CD4-positive, CD25-positive, alpha-beta regulatory T cell (primary cell): Measurements from ENCODE around the gene AHNAK2. TPM values are rescaled to one million over a fixed set of nuclear protein-coding genes. Genes with fewer than 3 reads are reported as not detected.
A peak's percentile ranks its signal among the peaks of the same experiment; 100 is the strongest.

Experiments
- ATAC-seq, 2 donors: fragments of 150-1000 bp; cut with Tn5 transposase; one replicate each; pipeline ENCODE4 v1.10.0; 2021; ENCODE audit warnings: low read depth in 2 of 2, moderate number of reproducible peaks in 2 of 2, moderate library complexity in 1 of 2
- DNase-seq, 3 donors: peaks; one replicate each; pipeline versions ENCODE4 v3.0.0 to v3.0.0-alpha.2; 2012 to 2022; ENCODE audit warnings: mixed read lengths in 1 of 3
- H3K27ac ChIP-seq: one replicate; pipeline ENCODE4 v1.7.0; 2013; ENCODE audit warnings: mild to moderate bottlenecking, low read length; ENCODE audit not compliant: insufficient read depth, poor library complexity, severe bottlenecking
- H3K27me3 ChIP-seq: one replicate; pipeline ENCODE4 v1.7.0; 2013; ENCODE audit warnings: low read length; ENCODE audit not compliant: control insufficient read depth, insufficient read depth
- H3K36me3 ChIP-seq: one replicate; pipeline ENCODE4 v1.7.0; 2013; ENCODE audit warnings: mild to moderate bottlenecking, low read length, moderate library complexity; ENCODE audit not compliant: control insufficient read depth, insufficient read depth
- H3K4me1 ChIP-seq: 2 replicates; pipeline ENCODE4 v1.7.0; 2013; ENCODE audit warnings: mild to moderate bottlenecking, low read length; ENCODE audit not compliant: insufficient read depth, control insufficient read depth, poor library complexity, severe bottlenecking
- H3K4me3 ChIP-seq: one replicate; pipeline ENCODE4 v1.7.0; 2013; ENCODE audit warnings: low read depth, mild to moderate bottlenecking, low read length, moderate library complexity
- H3K9me3 ChIP-seq, 2 experiments: 1 replicate in 1 of 2; 2 replicates in 1 of 2; pipeline ENCODE4 v1.7.0; 2013; ENCODE audit warnings: low read length in 2 of 2, mild to moderate bottlenecking in 1 of 2, moderate library complexity in 1 of 2; ENCODE audit not compliant: control insufficient read depth in 2 of 2
- H3K27ac Mint-ChIP-seq, 3 donors: one replicate each; pipeline ENCODE4 v1.8.0; 2020 to 2022; ENCODE audit warnings: mild to moderate bottlenecking in 3 of 3, mixed read lengths in 3 of 3, moderate library complexity in 2 of 3
- H3K27me3 Mint-ChIP-seq: one replicate; pipeline ENCODE4 v1.8.0; 2022; ENCODE audit warnings: mild to moderate bottlenecking, mixed read lengths
- H3K36me3 Mint-ChIP-seq: one replicate; pipeline ENCODE4 v1.8.0; 2020; ENCODE audit warnings: mixed read lengths
- H3K4me1 Mint-ChIP-seq, 4 donors: one replicate each; pipeline ENCODE4 v1.8.0; 2020 to 2022; ENCODE audit warnings: mixed read lengths in 4 of 4, mild to moderate bottlenecking in 1 of 4
- H3K4me3 Mint-ChIP-seq, 4 donors: one replicate each; pipeline ENCODE4 v1.8.0; 2020 to 2022; ENCODE audit warnings: mild to moderate bottlenecking in 4 of 4, mixed read lengths in 4 of 4, moderate library complexity in 3 of 4
- H3K9me3 Mint-ChIP-seq, 7 donors: one replicate each; pipeline ENCODE4 v1.8.0; 2020 to 2022; ENCODE audit warnings: mixed read lengths in 7 of 7, mild to moderate bottlenecking in 3 of 7, moderate library complexity in 2 of 7
- polyA plus RNA-seq, 4 donors: library from polyadenylated mRNA; unstranded; fragments of 300-500 nt; fragmentation: Illumina TruSeq; gene quantifications; one replicate each; pipeline ENCODE4 v1.2.3, GENCODE V29; 2021
- total RNA-seq: library from RNA; stranded (reverse); gene quantifications from one replicate; pipeline ENCODE4 v1.2.3, GENCODE V29; 2022

AHNAK2 gene
- total and polyA plus RNA-seq, 5 donors from 2014 or later, result not detected

DNA sequence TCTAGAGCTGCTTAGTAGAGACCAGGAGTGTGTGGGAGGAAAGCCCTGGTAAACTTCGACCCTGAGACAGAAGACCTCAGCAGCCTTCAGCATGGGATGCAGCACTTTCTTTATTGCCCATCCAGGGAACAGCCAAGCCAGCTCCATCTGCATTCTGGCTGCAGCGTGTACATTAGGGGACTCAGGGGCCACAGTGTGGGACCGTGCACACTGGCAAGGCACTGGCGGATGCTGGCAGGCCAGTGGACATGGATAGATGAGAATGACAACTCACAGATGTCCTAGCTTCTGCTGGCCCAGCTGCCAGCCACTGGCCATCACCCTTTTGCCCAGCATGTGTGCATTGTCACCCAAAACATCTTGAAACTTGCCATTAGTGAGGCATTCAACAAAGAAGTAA is 41.0 kb downstream of the AHNAK2 start:
- no peak overlapping the region for H3K4me3 Mint-ChIP-seq
- no peaks in the 10 kb centered on the region for H3K9me3 Mint-ChIP-seq
- no peaks in the 10 kb centered on the region for H3K9me3 ChIP-seq
- ATAC-seq (no peak), DNase-seq (no peak)
- H3K4me1 ChIP-seq, result peaks cover 4% of the 10 kb centered on the region
- no peak overlapping the region for H3K27ac ChIP-seq
- no peak overlapping the region for H3K4me3 ChIP-seq
- H3K27ac Mint-ChIP-seq, result no peak overlapping the region
- H3K27me3 Mint-ChIP-seq, result peaks cover 39% of the 10 kb centered on the region
- no peaks in the 10 kb centered on the region for H3K36me3 Mint-ChIP-seq
- H3K36me3 ChIP-seq, result no peaks in the 10 kb centered on the region
- H3K4me1 Mint-ChIP-seq, result peaks cover 0 to 6% (median 2%) of the 10 kb centered on the region in 4 donors
- peaks cover 8% of the 10 kb centered on the region for H3K27me3 ChIP-seq

- Histone ChIP-seq H3K4me3 (no peak overlapping the region), H3K36me3 (no peaks in the 10 kb centered on the region), H3K27me3 (peaks cover 8% of the 10 kb centered on the region), H3K27ac (no peak overlapping the region), H3K9me3 (no peaks in the 10 kb centered on the region), H3K4me1 (peaks cover 4% of the 10 kb centered on the region)
- DNase-seq (no peak), ATAC-seq (no peak)
- Mint-ChIP-seq H3K4me3 (no peak overlapping the region), H3K4me1 (peaks cover 0 to 6% (median 2%) of the 10 kb centered on the region in 4 donors), H3K9me3 (no peaks in the 10 kb centered on the region), H3K36me3 (no peaks in the 10 kb centered on the region), H3K27me3 (peaks cover 39% of the 10 kb centered on the region), H3K27ac (no peak overlapping the region)
Measured at GRCh38 chr14:104936361-104937155, 41.6 kb downstream of the AHNAK2 start.

- ATAC-seq (no peak), DNase-seq (no peak)
- no peak overlapping the region for H3K27ac Mint-ChIP-seq
- Histone ChIP-seq H3K27me3 (peaks cover 8% of the 10 kb centered on the region), H3K36me3 (no peaks in the 10 kb centered on the region), H3K9me3 (no peaks in the 10 kb centered on the region), H3K4me1 (peaks cover 4% of the 10 kb centered on the region), H3K27ac (no peak overlapping the region), H3K4me3 (no peak overlapping the region)
- no peak overlapping the region for H3K4me3 Mint-ChIP-seq
- H3K4me1 Mint-ChIP-seq, result peaks cover 0 to 6% (median 2%) of the 10 kb centered on the region in 4 donors
- H3K36me3 Mint-ChIP-seq, result no peaks in the 10 kb centered on the region
- H3K9me3 Mint-ChIP-seq, result no peaks in the 10 kb centered on the region
- peaks cover 39% of the 10 kb centered on the region for H3K27me3 Mint-ChIP-seq
Measured at GRCh38 chr14:104935955-104936354, 42.2 kb downstream of the AHNAK2 start.

DNA sequence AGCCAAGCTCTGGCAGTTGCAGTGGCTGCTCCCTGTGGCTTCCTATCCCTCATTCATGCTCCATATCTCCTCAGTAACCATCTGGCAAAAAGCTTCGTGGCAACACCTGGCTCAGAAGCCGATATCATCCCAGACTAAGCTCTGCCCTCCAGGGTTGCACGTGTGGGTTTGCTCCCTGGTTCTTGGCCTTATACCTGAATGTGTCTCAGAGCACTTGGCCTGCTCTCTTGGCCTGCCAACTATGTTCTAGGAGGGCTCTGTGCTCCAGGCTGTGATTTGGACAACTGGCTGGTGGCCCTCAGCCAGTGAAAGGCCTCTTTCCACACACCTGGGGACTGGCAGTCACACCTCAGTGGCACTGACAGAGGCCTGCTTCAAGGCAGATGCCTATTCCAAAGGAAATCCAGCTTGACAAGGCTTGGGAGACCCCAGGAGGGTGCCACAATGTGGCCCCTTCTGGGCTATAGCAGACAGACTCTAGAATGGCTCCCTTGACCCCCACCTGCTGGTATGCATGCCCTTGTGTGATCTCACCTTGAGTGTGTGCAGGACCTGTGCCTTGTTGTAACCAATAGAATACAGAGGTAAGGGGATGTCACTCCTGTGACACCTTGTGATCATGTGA is 43.0 kb downstream of the AHNAK2 start:
- Mint-ChIP-seq H3K4me1 (peaks cover 0 to 11% (median 2%) of the 10 kb centered on the region in 4 donors), H3K9me3 (no peaks in the 10 kb centered on the region), H3K36me3 (no peaks in the 10 kb centered on the region), H3K27ac (peak overlapping the region in 2 of 3 donors; percentile 8 to 9), H3K27me3 (peaks cover 39% of the 10 kb centered on the region), H3K4me3 (peak overlapping the region in 3 of 4 donors; percentile 47 to 64 (median 60))
- peaks cover 4% of the 10 kb centered on the region for H3K4me1 ChIP-seq
- no peaks in the 10 kb centered on the region for H3K9me3 ChIP-seq
- no peak for ATAC-seq
- no peaks in the 10 kb centered on the region for H3K36me3 ChIP-seq
- no peak for DNase-seq
- H3K27me3 ChIP-seq, result peaks cover 8% of the 10 kb centered on the region
- H3K27ac ChIP-seq, result no peak overlapping the region
- H3K4me3 ChIP-seq, result no peak overlapping the region

GRCh38 chr14:104933746-104934733 is 44.1 kb downstream of the AHNAK2 start:
- Histone ChIP-seq H3K27me3 (peaks cover 8% of the 10 kb centered on the region), H3K4me3 (no peak overlapping the region), H3K36me3 (no peaks in the 10 kb centered on the region), H3K4me1 (peaks cover 4% of the 10 kb centered on the region), H3K27ac (no peak overlapping the region), H3K9me3 (no peaks in the 10 kb centered on the region)
- H3K27ac Mint-ChIP-seq, result peak overlapping the region in 1 of 3 donors; percentile 9
- H3K9me3 Mint-ChIP-seq, result no peaks in the 10 kb centered on the region
- DNase-seq, result no peak
- H3K4me1 Mint-ChIP-seq, result peaks cover 0 to 11% (median 2%) of the 10 kb centered on the region in 4 donors
- H3K4me3 Mint-ChIP-seq, result peak overlapping the region; percentile 60 to 70 (median 67)
- peaks cover 38% of the 10 kb centered on the region for H3K27me3 Mint-ChIP-seq
- no peaks in the 10 kb centered on the region for H3K36me3 Mint-ChIP-seq
- ATAC-seq, result no peak

- Mint-ChIP-seq H3K4me1 (peaks cover 0 to 11% (median 2%) of the 10 kb centered on the region in 4 donors), H3K36me3 (no peaks in the 10 kb centered on the region), H3K9me3 (no peaks in the 10 kb centered on the region), H3K27me3 (peaks cover 34% of the 10 kb centered on the region), H3K27ac (peak overlapping the region in 1 of 3 donors; percentile 14), H3K4me3 (peak overlapping the region in 2 of 4 donors; percentile 39 to 59)
- Histone ChIP-seq H3K4me1 (peaks cover 4% of the 10 kb centered on the region), H3K27me3 (peaks cover 8% of the 10 kb centered on the region), H3K36me3 (no peaks in the 10 kb centered on the region), H3K27ac (no peak overlapping the region), H3K4me3 (no peak overlapping the region), H3K9me3 (no peaks in the 10 kb centered on the region)
- ATAC-seq (peak; percentile 79 to 90), DNase-seq (peak; percentile 66 to 75 (median 71))
Measured at GRCh38 chr14:104932676-104933631, 45.2 kb downstream of the AHNAK2 start.
